ENCODE results near the gene PRKN. TPM values are rescaled to one million over a fixed set of nuclear protein-coding genes. Genes with fewer than 3 reads are reported as not detected.

PRKN gene
- total RNA-seq, 6 experiments from 2014 or later = 0.32 TPM; not detected in 5

DNA sequence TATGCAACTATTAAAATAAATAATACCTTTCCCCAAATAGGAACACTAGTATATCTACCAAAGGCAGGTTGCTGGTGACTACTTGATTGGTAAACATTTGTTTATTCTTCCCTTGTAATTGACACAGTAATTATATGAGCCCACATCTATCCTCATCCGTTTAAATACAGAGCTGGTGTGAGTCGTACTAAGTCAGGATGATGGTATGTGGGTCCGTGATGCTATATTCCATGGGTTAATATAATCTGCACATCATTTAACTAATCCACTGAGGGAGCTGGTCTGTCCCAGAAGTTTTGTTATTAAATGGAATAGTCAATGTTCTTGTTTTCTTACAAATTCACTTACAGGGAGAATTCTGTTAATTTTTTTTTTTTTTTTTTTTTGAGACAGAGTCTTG is 1289.7 kb downstream of the PRKN start:
- Mint-ChIP-seq H3K36me3 (ENCODE audit: low read depth) (no peaks in the 10 kb centered on the region), H3K27me3 (ENCODE audit: insufficient read depth) (peaks cover 1% of the 10 kb centered on the region; the same call in 1 of the 2 replicates), H3K9me3 (peaks cover 28% of the 10 kb centered on the region), H3K4me3 (no peak overlapping the region), H3K4me1 (ENCODE audit: low read depth) (no peaks in the 10 kb centered on the region), H3K27ac (no peak overlapping the region)
- no peak for DNase-seq
- TF ChIP-seq, protein P1, sequence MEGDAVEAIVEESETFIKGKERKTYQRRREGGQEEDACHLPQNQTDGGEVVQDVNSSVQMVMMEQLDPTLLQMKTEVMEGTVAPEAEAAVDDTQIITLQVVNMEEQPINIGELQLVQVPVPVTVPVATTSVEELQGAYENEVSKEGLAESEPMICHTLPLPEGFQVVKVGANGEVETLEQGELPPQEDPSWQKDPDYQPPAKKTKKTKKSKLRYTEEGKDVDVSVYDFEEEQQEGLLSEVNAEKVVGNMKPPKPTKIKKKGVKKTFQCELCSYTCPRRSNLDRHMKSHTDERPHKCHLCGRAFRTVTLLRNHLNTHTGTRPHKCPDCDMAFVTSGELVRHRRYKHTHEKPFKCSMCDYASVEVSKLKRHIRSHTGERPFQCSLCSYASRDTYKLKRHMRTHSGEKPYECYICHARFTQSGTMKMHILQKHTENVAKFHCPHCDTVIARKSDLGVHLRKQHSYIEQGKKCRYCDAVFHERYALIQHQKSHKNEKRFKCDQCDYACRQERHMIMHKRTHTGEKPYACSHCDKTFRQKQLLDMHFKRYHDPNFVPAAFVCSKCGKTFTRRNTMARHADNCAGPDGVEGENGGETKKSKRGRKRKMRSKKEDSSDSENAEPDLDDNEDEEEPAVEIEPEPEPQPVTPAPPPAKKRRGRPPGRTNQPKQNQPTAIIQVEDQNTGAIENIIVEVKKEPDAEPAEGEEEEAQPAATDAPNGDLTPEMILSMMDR (IDR thresholded peaks at IDR 0.05) = no peak

DNA sequence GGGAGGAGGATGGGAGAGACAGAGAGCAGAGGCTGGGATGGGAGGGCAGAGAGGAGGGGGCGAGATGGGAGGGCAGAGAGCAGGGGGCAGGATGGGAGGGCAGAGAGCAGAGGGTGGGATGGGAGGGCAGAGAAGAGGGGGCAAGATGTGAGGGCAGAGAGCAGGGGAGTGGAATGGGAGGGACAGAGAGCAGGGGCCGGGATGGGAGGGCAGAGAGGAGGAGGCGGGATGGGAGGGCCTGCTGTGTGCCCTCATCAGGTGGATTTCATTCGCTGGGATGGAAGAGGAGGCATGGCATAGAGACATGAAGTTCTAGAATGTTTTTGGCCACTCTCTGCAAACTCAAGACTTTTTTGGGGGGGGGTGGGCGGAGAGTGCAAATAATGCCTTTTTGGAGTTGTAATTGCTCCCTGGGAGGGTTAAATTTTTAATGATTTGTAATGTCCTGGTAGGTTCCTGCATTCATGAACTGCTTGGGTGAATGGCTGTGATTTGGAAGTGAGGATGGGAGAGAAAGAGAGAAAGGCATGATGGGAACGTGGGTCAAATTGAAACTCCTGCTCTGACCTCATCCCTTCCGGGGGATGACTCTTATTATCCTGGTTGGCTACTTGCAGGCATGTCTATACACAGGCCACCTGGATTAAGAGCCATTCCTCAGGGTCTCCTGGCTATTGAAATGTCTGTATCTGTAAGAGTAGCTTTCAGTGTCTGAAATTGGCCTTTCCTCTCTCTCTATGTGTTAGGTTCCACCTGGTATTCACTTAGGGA is 1291.3 kb downstream of the PRKN start:
- H3K9me3 Mint-ChIP-seq = peaks cover 16% of the 10 kb centered on the region
- DNase-seq = no peak
- peaks cover 1% of the 10 kb centered on the region; the same call in 1 of the 2 replicates for H3K27me3 Mint-ChIP-seq (ENCODE audit: insufficient read depth)
- no peaks in the 10 kb centered on the region for H3K4me1 Mint-ChIP-seq (ENCODE audit: low read depth)
- TF ChIP-seq, protein P1 (IDR thresholded peaks at IDR 0.05) = no peak
- H3K4me3 Mint-ChIP-seq = no peak overlapping the region
- no peak overlapping the region for H3K27ac Mint-ChIP-seq
- no peaks in the 10 kb centered on the region for H3K36me3 Mint-ChIP-seq (ENCODE audit: low read depth)

DNA sequence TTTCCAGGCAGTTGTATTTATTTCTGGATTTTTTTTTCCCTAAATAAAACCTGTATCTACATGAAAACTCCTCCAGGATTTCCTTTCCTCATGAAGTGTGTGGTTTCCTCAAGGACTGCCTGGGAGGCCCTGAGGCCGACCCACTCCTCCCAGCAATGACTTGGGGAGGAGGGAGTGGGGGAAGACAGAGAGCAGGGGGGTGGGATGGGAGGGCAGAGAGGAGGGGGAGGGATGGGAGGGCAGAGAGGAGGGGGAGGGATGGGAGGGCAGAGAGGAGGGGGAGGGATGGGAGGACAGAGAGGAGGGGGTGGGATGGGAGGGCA is 1291.9 kb downstream of the PRKN start:
- Mint-ChIP-seq H3K27me3 (ENCODE audit: insufficient read depth) (peaks cover 1% of the 10 kb centered on the region; the same call in 1 of the 2 replicates), H3K9me3 (peaks cover 10% of the 10 kb centered on the region), H3K27ac (no peak overlapping the region), H3K4me1 (ENCODE audit: low read depth) (no peaks in the 10 kb centered on the region), H3K36me3 (ENCODE audit: low read depth) (no peaks in the 10 kb centered on the region), H3K4me3 (no peak overlapping the region)
- TF ChIP-seq, protein P1 (IDR thresholded peaks at IDR 0.05) = no peak
- DNase-seq = no peak

DNA sequence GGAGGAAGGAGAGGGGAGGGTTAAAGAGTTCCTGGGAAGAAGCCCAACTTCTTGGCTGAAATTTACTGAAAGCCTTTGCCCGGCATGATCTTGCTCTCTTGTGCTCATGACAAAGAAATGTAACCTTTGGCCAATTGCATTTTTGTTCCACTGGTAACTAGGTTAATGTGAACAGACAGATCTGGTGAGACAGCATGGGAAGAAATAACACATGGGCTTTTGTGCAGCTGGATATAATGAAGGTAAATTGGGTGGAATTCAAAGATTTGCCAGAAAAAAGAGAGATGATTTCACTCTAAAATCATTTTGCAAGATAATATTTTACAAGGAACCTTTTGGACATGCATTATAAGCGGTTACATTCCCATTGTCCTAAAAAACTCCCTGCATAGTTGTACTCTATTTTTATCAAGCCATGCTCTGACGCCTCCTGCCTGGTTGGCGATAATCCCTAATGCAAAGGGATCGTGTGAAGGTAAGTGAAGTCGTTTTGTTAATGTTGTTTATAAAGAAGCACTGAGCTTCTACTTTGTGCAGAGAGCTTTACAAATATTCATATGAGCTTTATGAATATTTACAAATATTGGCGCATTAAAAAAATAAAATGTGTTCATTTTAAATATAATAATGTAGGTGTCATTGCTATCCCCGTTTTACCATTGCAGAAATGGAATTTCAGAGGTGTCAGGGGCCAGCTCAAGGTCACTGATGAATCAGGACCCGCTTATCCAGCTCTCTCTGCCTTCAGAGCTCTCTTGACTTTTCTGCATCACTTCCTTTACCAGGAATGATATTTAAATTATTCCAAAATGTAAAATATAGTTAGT is 1292.4 kb downstream of the PRKN start:
- no peak overlapping the region for H3K27ac Mint-ChIP-seq
- DNase-seq = peak; percentile 62
- H3K4me1 Mint-ChIP-seq (ENCODE audit: low read depth) = no peaks in the 10 kb centered on the region
- H3K27me3 Mint-ChIP-seq (ENCODE audit: insufficient read depth) = peaks cover 1% of the 10 kb centered on the region; the same call in 1 of the 2 replicates
- TF ChIP-seq, protein P1 (IDR thresholded peaks at IDR 0.05) = no peak
- no peaks in the 10 kb centered on the region for H3K36me3 Mint-ChIP-seq (ENCODE audit: low read depth)
- no peak overlapping the region for H3K4me3 Mint-ChIP-seq
- peaks cover 8% of the 10 kb centered on the region; the same call in 1 of the 2 replicates for H3K9me3 Mint-ChIP-seq

DNA sequence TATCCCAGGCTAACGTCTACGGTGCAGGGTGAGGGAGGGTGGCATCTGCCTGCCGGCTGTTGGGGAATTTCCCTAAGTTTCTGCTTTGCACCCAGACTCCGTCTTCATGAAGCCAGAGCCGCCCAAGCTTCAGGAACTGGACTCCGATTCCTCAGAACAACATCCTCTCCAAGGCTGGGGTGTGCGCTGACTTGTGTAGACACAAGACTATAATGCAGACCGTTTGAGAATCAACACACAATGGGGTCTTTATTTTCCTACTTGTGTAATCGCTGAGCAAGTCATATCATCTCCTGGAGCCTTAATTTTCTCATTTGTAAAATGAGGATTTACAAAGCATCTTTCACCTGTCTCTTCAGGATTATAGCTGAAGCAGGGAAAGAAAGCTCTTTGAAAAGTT is 1293.2 kb downstream of the PRKN start:
- Mint-ChIP-seq H3K9me3 (peaks cover 4% of the 10 kb centered on the region), H3K36me3 (ENCODE audit: low read depth) (no peaks in the 10 kb centered on the region), H3K4me3 (no peak overlapping the region), H3K4me1 (ENCODE audit: low read depth) (no peaks in the 10 kb centered on the region), H3K27ac (no peak overlapping the region), H3K27me3 (ENCODE audit: insufficient read depth) (peaks cover 1% of the 10 kb centered on the region; the same call in 1 of the 2 replicates)
- TF ChIP-seq, protein P1 (IDR thresholded peaks at IDR 0.05) = no peak
- DNase-seq = no peak
